C1 segment of cervical spinal cord (tissue), 14 donors: ENCODE results near the gene ANKRD52.

ENCODE experiments used
- DNase-seq, 14 donors: peaks; one replicate each; lab custom pipeline; 2025; lab: John Stamatoyannopoulos, UW

The ANKRD52 gene

DNA sequence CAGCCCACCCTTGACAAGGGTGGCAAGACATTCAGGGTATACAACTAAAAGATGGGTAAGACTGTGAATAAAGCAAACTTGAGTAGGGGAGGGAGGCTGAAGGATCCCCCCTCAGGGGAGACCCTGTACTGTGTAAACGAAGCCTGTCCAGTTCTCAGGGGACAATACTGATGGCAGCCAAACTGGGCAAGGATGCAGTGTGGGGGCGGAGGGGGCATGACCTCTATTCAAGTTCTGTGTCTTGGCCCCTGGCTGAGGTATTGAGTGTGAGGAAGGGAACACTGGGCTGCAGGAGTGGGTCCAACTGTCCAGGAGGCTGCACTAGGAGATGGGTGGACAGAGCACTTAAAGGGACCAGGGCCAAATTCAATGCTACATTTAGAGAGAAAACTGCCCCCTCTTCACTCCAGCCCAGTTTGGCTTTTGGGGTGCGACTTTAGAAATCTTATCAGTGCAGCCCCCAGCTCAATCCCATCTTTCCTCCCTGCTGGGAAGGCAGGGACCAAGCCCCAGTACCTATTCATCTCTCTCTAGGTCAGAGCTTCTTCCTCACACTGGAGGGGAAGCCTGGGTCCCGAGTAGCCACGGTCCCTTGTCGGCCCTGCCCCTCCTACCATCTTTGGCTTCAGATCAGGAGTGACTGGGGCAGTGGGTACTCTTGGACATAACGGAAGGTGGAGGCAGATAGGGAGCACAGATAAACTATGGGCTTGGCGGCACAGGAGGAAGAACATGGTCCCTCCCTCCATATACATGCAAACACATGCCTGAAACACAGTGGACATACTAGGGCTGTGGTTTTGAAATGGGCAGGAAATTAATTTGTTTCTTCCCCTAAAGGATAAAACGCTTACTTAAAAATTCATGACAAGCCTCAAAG, 16.5 kb downstream of the ANKRD52 start:
- DNase-seq: no peak

DNA sequence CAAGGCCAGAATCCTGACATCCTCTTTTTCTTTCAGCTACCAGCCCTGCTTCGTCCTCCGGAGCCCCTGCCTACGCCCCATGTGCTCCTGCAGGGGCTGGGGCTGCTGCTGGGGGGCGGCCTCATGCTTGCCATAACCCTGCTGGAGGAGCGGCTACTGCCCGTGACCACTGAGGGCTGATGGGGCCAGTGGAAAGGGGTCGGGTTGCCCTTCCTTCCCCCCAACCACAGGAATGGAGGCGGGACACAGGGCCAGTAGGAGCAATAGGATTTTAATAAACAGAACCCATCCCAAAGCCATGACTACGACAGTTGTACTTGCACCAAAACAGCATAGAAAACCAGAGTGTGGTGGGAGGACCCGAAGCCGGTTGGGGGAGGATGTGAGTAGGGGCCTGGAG, 20.6 kb downstream of the ANKRD52 start:
- no peak for DNase-seq

DNA sequence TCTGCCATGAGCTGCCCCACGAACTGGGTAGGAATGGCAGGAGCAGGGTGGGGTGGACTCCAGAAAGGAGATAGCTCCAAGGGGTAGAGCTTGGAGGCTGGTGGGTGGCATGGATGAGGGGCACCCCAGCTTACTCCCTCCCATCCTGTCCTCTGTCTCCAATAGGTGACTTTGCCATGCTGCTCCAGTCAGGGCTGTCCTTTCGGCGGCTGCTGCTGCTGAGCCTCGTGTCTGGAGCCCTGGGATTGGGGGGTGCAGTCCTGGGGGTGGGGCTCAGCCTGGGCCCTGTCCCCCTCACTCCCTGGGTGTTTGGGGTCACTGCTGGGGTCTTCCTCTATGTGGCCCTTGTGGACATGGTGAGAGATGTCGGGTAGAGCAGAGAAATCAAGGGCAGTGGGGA, 21.2 kb downstream of the ANKRD52 start:
- no peak for DNase-seq

DNA sequence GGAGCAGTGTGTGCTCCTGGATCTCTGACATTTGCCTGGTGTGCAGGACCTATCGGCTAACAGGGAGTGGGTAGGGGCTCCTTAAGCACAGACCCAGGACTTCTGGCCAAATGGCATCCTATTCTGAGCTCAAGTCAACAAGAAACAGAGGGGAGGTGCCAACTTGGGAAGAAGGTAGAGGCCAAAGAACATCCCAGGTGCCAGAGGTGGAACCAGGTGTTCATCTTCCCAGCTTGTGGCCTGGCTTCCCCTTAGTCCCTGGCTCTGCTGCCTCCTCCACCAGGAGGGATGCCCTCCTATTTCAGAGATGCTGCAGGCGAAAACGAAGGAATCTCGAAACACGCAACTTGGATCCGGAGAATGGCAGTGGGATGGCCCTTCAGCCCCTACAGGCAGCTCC, 22.1 kb downstream of the ANKRD52 start:
- no peak for DNase-seq

GRCh38 chr12:56234746-56235436, 23.3 kb downstream of the ANKRD52 start:
- DNase-seq: no peak

- no peak for DNase-seq
These were observed 27.0 kb downstream of the ANKRD52 start for GRCh38 chr12:56231184-56231582.

- no peak for DNase-seq
These were observed 27.6 kb downstream of the ANKRD52 start for GRCh38 chr12:56230432-56231183.

GRCh38 chr12:56229916-56230431, 28.2 kb downstream of the ANKRD52 start, which contains the start of gene SLC39A5:
Gene SLC39A5, plus strand, starts transcription at chr12:56230051. Its CDS starts 1,224 bp downstream, at chr12:56231275.
- DNase-seq: no peak

DNA sequence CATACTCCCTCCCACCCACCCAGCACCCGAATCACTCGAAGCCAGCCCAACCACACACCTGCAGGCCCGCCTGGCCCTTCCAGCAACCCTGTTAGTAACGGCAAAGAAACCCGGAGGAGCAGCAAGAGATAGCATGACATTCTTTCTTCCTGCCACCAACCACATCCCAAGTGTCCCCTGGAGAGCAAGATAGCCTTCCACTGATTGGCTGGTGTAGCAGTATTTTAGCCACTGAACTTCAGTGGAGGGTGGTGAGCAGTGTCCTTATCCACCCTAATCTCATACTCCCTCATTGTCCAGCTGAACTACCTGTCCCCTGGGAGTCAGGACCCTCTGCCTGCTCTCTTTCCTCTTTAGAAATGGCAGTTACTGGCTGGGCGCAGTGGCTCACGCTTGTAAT, 29.1 kb downstream of the ANKRD52 start:
- no peak for DNase-seq

GRCh38 chr12:56224954-56225353, 33.2 kb downstream of the ANKRD52 start:
- no peak for DNase-seq

- DNase-seq: peak; percentile 73 to 98 (median 95)
These were observed 34.0 kb downstream of the ANKRD52 start, which contains the start of gene NABP2 for GRCh38 chr12:56224102-56224701. Gene NABP2, plus strand, starts transcription at chr12:56224342. Its CDS starts 515 bp downstream, at chr12:56224857.

DNA sequence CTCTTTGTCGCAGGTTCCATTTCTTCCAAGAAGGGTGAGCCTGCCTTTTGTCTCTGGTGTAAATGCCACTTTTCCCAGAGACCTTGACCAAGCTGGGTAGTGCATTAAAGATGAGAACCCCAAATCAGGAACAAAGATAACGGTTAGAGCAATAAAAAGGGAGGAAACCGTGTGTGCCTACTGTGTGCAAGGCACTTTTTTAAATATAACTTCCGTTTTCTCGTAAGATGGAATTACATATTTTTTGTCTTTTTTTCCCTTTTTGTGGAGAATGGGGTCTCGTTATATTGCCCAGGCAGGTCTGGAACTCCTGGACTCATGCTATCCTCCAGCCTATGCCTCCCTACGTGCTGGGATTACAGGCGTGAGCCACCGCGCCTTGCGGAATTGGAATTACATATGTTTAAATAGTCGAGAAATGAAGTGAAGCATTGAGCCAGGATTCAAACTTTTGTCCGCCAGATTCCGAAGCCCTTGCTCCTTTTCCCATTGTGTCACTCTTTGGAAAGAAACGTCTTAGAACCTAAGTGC, 34.5 kb downstream of the ANKRD52 start:
- no peak for DNase-seq

- no peak for DNase-seq
These were observed 35.7 kb downstream of the ANKRD52 start for GRCh38 chr12:56222531-56222895.

DNA sequence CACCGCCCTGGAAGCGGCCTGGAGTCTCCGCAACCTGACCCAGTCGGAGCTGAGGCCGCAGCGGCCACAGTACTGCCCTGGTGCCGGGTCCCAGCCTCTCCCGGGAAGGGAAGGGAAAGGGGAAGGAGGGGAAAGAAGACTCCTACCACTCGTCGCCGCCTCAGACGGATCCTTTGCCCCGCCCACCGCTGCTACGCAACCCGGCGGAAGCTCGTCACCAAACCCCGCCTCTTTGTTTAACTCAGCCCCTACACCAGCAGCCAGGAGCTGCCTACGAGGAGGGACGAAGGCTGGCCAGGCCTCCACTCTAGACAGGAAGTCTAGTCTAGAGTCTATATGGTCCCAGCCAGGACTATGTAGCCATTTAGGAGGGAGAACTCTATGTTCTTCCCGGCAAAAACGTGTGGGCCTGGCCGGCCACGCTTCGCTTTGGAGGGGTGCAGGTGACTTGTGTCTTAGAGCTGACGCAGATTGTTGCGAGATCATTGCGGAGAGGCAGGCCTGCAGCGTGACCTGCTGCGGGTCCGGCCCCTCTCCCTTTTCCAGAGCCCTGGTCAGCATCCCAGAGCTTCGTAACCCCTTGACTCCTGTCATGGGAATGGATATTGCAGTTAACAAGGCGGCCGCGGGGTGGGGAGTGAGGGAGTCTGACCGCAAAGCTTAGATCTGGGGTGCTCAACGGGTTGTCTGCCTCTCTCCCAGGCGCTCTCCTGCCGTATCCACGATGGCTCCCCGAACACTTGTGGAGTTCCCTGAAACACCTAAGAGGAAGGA, 36.2 kb downstream of the ANKRD52 start, which contains the start of gene RNF41:
Gene RNF41, minus strand, starts transcription at position 166 of the 774 bp plus-strand sequence. CDS start 7,875 bp downstream, outside the sequence.
- DNase-seq: peak; percentile 73 to 98 (median 93)

DNA sequence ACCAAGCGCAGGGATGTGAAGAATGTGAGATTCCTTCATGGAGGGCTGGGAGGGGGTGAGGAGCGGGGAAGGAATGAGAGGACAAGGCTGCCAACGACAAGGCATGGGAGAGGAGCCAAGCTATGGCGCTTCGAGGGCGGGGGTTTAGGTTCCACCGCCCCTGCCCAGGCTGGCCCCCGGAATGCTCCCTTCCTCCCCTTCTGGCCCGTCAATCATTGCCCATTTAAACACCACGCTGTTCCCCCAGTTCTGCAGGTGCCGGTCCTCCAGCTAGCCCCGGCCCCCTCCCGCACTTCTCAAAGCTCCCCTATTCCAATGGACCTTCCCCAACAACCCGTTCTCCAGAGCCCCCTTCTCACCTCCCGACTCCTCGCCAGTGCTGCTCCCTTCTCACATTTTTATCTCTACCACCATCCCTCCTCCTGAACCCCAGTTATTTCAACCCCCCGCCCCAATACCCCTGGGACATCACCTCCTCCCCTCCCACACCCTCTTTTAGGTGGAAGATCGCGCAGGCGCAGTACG, 36.9 kb downstream of the ANKRD52 start:
- peak in 9 of 14 donors; percentile 37 to 70 (median 56) for DNase-seq

- DNase-seq: no peak
These were observed 37.5 kb downstream of the ANKRD52 start for GRCh38 chr12:56220611-56221231.

- no peak for DNase-seq
These were observed 38.3 kb downstream of the ANKRD52 start for GRCh38 chr12:56219840-56220239.

GRCh38 chr12:56216461-56216860, 41.7 kb downstream of the ANKRD52 start:
- peak in 2 of 14 donors; percentile 1 to 79 for DNase-seq

GRCh38 chr12:56213878-56214277, 44.3 kb downstream of the ANKRD52 start:
- DNase-seq: no peak
